Heart right ventricle (tissue), 16 donors: Measurements from ENCODE around the gene THSD7B. TPM values are rescaled to one million over a fixed set of nuclear protein-coding genes. Genes with fewer than 3 reads are reported as not detected.

Experiments
- ATAC-seq, 8 donors: fragments of 200-7000 bp; cut with Tn5 transposase; one replicate each; pipeline ENCODE4 v1.9.1; 2020; ENCODE audit warnings: mild to moderate bottlenecking in 8 of 8, moderate library complexity in 8 of 8, moderate number of reproducible peaks in 1 of 8
- DNase-seq, 2 donors: peaks; one replicate each; pipeline ENCODE4 v3.0.0-alpha.2; 2020
- H3K27ac ChIP-seq, 10 donors: fragments of 200-600 bp; sonication (generic) in 2 of 10; one replicate each; pipeline versions ENCODE4 v1.5.0 to v1.8.0; 2020 to 2022; ENCODE audit warnings: mild to moderate bottlenecking in 3 of 10
- H3K27me3 ChIP-seq, 7 donors: fragments of 200-600 bp; one replicate each; pipeline ENCODE4 v1.8.0; 2021 to 2022; ENCODE audit warnings: mild to moderate bottlenecking in 2 of 7
- H3K36me3 ChIP-seq, 9 donors: fragments of 200-600 bp; sonication (generic) in 1 of 9; one replicate each; pipeline versions ENCODE4 v1.5.0 to v1.8.0; 2020 to 2022; ENCODE audit warnings: mild to moderate bottlenecking in 2 of 9
- H3K4me1 ChIP-seq, 9 donors: fragments of 200-600 bp; sonication (generic) in 1 of 9; one replicate each; pipeline versions ENCODE4 v1.5.0 to v1.8.0; 2020 to 2022; ENCODE audit warnings: mild to moderate bottlenecking in 4 of 9
- H3K4me3 ChIP-seq, 10 donors: fragments of 200-600 bp; sonication (generic) in 2 of 10; one replicate each; pipeline versions ENCODE4 v1.5.0 to v1.8.0; 2020 to 2022; ENCODE audit warnings: mild to moderate bottlenecking in 7 of 10, moderate library complexity in 2 of 10
- H3K9me3 ChIP-seq, 11 donors: fragments of 200-600 bp in 10 of 11; sonication (generic) in 2 of 11; one replicate each; pipeline versions ENCODE4 v1.5.0 to v1.8.0; 2013 to 2022; ENCODE audit warnings: mild to moderate bottlenecking in 2 of 11, control low read depth in 1 of 11, moderate library complexity in 1 of 11
- CTCF ChIP-seq, 9 donors: fragments of 200-600 bp; sonication (generic) in 2 of 9; IDR thresholded peaks; one replicate each; pipeline versions ENCODE4 v1.5.0 to v1.8.0; 2021 to 2022; ENCODE audit warnings: antibody characterized with exemption in 9 of 9, mild to moderate bottlenecking in 5 of 9, moderate library complexity in 1 of 9
- WGBS, 2 donors: extraction: QIAGEN DNeasy Blood & Tissue Kit; methylation state at CpG; one replicate each; pipeline ENCODE4 v1.1.7; 2013; ENCODE audit warnings: inconsistent platforms in 1 of 2; 5-methylcytosine and 5-hydroxymethylcytosine counted together
- intact Hi-C, 10 donors: fragments of 100-400 bp; cut with DNase I; formaldehyde crosslinking; loops; one replicate each; pipeline versions ENCODE4 v1.11.1 to v1.14.2; 2022
- polyA plus RNA-seq, 2 donors: library from polyadenylated mRNA; stranded (reverse); fragments of 200-250 nt; gene quantifications; one replicate each; pipeline ENCODE4 v1.2.3, GENCODE V29; 2013
- total RNA-seq, 10 donors: library from RNA; stranded (reverse); fragmentation: NEBNext Ultra II Directional in 3 of 10; extraction: Animal tissue kit (Norgen Biotek cat#: 25700) in 3 of 10; gene quantifications; one replicate each; pipeline versions ENCODE4 v1.2.1 to v1.2.4, GENCODE V29; 2021 to 2023
- donor health status: Arrhythmogenic right ventricular cardiomyopathy.
- donor health status: ischemic (EF 13 %, LVEDD 7.1; RV severe dilation, severe dysfunction).
- donor health status: healthy with polysubstance abuse.
- donor health status: DM: no; HTN: yes; CAD: no.
- donor health status: DM: no; HTN: no; CAD: no.
- donor health status: ischemic (EF 25% LVEDD 6.9; RV normal size, moderate dysfunction).
- donor health status: ischemic (EF 25% LVEDD 5.7; RV mildly dilated, moderate dysfunction).
- donor health status: healthy.
- donor health status: DM: yes; HTN: yes; CAD: no.
- donor health status: Ischemic cardiomyopathy.
- donor health status: ischemic (EF 35%, LVEDD 5.7; RV mildly dilated, moderate dysfunction).
- donor health status: nonischemic (EF 11% LVEDD 7.7; RV severe dilation, severe dysfunction).
- donor health status: DM: yes; HTN: yes; CAD: no.
- donor health status: PGD.
- donor health status: ischemic (EF 29% LVEDD 5.4; RV normal size, mild dysfunction).
- donor health status: nonischemic (EF 23%, LVEDD 6.1; RV moderate dilation, normal function).

The THSD7B gene
- total and polyA plus RNA-seq, 12 donors = 0.01 to 0.39 (median 0.18) TPM

- ATAC-seq = no peak
- Histone ChIP-seq H3K4me3 (no peak overlapping the region), H3K27me3 (peaks cover 0 to 10% (median 0%) of the 10 kb centered on the region in 7 donors), H3K4me1 (no peaks in the 10 kb centered on the region), H3K27ac (no peak overlapping the region), H3K36me3 (no peaks in the 10 kb centered on the region), H3K9me3 (no peaks in the 10 kb centered on the region)
- intact Hi-C loops = no loop called here
- WGBS, 2 donors = 24 to 69% methylated on average over 1 of the region's 1 CpG
- no peak for TF ChIP-seq CTCF (IDR thresholded peaks at IDR 0.05)
- DNase-seq = no peak
Observed at GRCh38 chr2:136828774-136829173, 63.4 kb downstream of the THSD7B start.

- H3K4me3 ChIP-seq = no peak overlapping the region
- H3K4me1 ChIP-seq = no peaks in the 10 kb centered on the region
- no peaks in the 10 kb centered on the region for H3K9me3 ChIP-seq
- H3K27me3 ChIP-seq = peaks cover 0 to 11% (median 0%) of the 10 kb centered on the region in 7 donors
- no peak overlapping the region for H3K27ac ChIP-seq
- intact Hi-C loops = no loop called here
- TF ChIP-seq CTCF (IDR thresholded peaks at IDR 0.05) = no peak
- no peak for ATAC-seq
- no peaks in the 10 kb centered on the region for H3K36me3 ChIP-seq
- no peak for DNase-seq
- WGBS, 2 donors = 56 to 62% methylated on average over 1 of the region's 1 CpG
Observed at GRCh38 chr2:136844546-136844945, 79.2 kb downstream of the THSD7B start.

- no peak overlapping the region for H3K4me3 ChIP-seq
- no peaks in the 10 kb centered on the region for H3K4me1 ChIP-seq
- intact Hi-C loops = no loop called here
- no peak for TF ChIP-seq CTCF (IDR thresholded peaks at IDR 0.05)
- no peaks in the 10 kb centered on the region for H3K9me3 ChIP-seq
- no peaks in the 10 kb centered on the region for H3K27me3 ChIP-seq
- 51 to 64% methylated on average over 7 of the region's 7 CpGs for WGBS, 2 donors
- DNase-seq (no peak), ATAC-seq (no peak)
- H3K27ac ChIP-seq = no peak overlapping the region
- H3K36me3 ChIP-seq = no peaks in the 10 kb centered on the region
Observed at GRCh38 chr2:136858656-136859055, 93.3 kb downstream of the THSD7B start.

DNA sequence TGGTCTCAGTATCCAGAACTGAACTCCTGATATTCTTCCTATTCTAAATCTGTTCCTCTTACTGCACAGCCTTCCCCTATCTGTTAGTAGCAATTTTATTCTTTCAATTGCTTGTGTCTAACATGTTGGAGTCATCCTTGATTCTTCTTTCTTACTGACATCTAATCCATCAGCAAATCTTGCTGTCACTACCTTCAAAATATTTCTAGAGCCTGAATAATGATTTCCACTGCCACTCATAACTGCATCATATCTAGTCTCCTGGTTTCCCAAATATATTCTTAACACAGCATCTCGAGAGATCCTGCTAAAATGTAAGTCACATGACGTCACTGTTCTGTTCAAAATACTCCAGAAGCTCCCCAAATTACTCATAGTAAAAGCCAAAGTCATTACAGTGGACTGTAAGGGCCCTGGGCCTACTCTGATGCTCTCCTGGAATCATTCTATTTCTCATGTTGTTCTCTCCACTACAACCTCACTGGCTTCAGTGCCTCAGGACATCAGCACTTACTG is 95.2 kb downstream of the THSD7B start:
- no peaks in the 10 kb centered on the region for H3K9me3 ChIP-seq
- no peak overlapping the region for H3K4me3 ChIP-seq
- DNase-seq (no peak), ATAC-seq (no peak)
- no peaks in the 10 kb centered on the region for H3K27me3 ChIP-seq
- WGBS, 2 donors = 75 to 82% methylated on average over 2 of the region's 2 CpGs
- no peak overlapping the region for H3K27ac ChIP-seq
- H3K36me3 ChIP-seq = no peaks in the 10 kb centered on the region
- H3K4me1 ChIP-seq = no peaks in the 10 kb centered on the region
- no peak for TF ChIP-seq CTCF (IDR thresholded peaks at IDR 0.05)
- intact Hi-C loops = no loop called here
